Measurements from ENCODE around the gene NAV2. TPM values are rescaled to one million over a fixed set of nuclear protein-coding genes. Genes with fewer than 3 reads are reported as not detected.

Gene NAV2
- total RNA-seq, 1 donor from 2014 or later: 44.8 TPM

DNA sequence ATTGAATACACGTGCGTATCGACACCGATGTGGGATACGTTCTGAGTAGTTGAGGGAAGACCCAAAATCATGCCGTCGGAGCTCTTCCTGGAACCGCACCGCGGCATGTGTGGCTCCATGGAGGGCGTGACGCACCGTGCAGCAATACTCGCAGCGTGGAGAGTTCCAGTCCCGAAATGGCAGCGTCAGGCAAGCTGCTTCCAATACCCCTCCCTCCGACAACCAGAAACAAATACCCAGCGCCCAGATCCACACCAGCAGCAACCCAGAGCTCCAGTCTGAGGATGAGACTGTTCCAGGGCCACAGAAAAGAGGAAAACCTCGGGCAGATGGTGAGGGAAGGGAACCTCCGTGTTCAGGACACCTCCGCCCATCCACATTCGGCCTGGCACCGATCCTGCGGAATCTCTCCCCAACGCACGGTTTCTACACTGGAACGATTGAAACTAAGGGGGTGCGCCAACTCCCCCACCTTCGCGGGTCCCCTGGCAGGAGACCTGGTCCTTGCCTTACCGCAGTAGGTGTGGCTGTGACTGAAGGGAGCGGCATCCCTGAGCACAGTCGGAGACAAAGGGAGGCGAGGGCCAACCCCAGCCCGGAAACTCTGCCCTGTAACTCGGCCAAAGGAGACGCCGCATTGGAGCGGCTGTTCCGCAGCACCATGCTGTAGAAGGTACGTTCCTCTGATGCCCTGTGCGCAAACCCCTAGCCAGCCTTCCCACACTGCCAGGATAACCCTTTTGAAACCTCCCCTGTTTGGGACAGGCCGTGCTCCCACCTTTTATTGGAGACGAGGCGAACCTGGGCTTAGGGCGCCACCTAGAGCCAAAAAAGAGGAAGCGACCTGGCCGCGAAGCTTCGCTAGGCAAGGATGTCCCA is 419.4 kb downstream of the NAV2 start:
- no peak overlapping the region for H3K27ac ChIP-seq
- H3K36me3 ChIP-seq: no peaks in the 10 kb centered on the region
- TF ChIP-seq, protein P1, sequence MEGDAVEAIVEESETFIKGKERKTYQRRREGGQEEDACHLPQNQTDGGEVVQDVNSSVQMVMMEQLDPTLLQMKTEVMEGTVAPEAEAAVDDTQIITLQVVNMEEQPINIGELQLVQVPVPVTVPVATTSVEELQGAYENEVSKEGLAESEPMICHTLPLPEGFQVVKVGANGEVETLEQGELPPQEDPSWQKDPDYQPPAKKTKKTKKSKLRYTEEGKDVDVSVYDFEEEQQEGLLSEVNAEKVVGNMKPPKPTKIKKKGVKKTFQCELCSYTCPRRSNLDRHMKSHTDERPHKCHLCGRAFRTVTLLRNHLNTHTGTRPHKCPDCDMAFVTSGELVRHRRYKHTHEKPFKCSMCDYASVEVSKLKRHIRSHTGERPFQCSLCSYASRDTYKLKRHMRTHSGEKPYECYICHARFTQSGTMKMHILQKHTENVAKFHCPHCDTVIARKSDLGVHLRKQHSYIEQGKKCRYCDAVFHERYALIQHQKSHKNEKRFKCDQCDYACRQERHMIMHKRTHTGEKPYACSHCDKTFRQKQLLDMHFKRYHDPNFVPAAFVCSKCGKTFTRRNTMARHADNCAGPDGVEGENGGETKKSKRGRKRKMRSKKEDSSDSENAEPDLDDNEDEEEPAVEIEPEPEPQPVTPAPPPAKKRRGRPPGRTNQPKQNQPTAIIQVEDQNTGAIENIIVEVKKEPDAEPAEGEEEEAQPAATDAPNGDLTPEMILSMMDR (IDR thresholded peaks at IDR 0.05): peak; percentile 86

DNA sequence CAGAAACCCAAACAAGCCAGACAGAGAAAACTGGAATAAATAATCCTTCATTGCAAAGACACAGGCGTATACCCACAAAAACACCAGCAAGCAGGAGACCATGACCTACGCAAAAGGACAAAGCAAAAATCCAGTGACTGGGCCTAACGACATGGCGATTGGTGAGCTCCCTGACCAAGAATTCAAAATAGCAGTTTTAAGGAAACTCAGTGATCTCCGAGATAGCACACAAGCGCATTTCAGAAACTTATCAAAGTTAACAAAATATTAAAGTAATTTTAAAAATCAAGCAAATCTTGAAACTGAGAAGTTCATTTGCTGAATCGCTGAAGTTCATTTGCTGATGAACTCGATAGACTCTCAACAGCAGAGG is 420.0 kb downstream of the NAV2 start:
- TF ChIP-seq, protein P1 (IDR thresholded peaks at IDR 0.05): no peak
- peaks cover 6% of the 10 kb centered on the region for H3K4me1 ChIP-seq
- H3K36me3 ChIP-seq: no peaks in the 10 kb centered on the region
- ATAC-seq (no peak), DNase-seq (no peak)
- peaks cover 6% of the 10 kb centered on the region for H3K27me3 ChIP-seq
- no peaks in the 10 kb centered on the region for H3K9me3 ChIP-seq
- H3K27ac ChIP-seq: no peak overlapping the region
- H3K4me3 ChIP-seq: peak overlapping the region; percentile 44
- intact Hi-C loops (cut with DNase I): loop anchor here (10.0 kb wide), 1 partner anchor 188 kb away; no protein-coding TSS in a partner anchor

More for the DNA sequence above, 419.4 kb downstream of the NAV2 start:
- intact Hi-C loops (cut with DNase I): loop anchor here (10.0 kb wide), 1 partner anchor 187 kb away; no protein-coding TSS in a partner anchor
- Histone ChIP-seq H3K9me3 (no peaks in the 10 kb centered on the region), H3K27me3 (peaks cover 6% of the 10 kb centered on the region), H3K4me3 (peak overlapping the region; percentile 44), H3K4me1 (peaks cover 6% of the 10 kb centered on the region)
- ATAC-seq (peak; percentile 82), DNase-seq (peak; percentile 71)

DNA sequence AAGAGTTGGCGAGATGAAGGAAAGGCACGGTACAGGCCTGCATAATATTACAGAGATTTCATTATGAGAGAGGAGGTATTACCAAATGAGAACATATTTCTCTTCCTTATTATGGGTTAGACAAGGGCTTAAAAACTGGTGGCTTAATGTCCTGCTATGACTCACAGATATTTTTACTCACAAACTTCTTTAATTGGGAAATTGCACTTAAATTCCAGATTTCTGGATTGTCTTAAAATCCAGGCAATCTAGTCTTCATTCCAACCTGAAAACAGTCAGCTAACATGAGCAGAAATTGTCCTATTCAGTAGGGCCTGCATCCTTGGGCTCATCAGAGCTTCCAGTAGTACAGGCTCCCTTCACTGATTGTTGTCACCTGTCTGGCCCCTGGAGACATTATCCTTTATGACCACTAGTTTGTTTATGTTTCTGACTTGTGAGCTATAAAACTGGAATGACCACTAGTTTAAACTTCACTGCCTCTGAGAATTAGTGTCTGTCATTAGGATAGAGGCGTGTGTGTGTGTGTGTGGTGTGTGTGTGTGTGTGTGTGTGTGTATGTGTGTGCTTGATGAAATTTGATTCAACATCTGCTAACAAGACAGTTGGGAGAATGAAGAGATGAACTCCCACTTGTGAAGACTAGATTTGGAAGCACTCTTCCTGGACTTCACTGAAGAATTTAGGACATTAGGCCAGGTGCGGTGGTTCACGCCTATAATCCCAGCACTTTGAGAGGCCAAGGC is 422.5 kb downstream of the NAV2 start:
- peaks cover 15% of the 10 kb centered on the region for H3K27me3 ChIP-seq
- H3K9me3 ChIP-seq: no peaks in the 10 kb centered on the region
- TF ChIP-seq, protein P1 (IDR thresholded peaks at IDR 0.05): no peak
- H3K4me1 ChIP-seq: peaks cover 6% of the 10 kb centered on the region
- no peak for DNase-seq
- no peaks in the 10 kb centered on the region for H3K36me3 ChIP-seq
- H3K4me3 ChIP-seq: no peak overlapping the region
- H3K27ac ChIP-seq: no peak overlapping the region
- ATAC-seq: no peak
- intact Hi-C loops (cut with DNase I): loop anchor here (10.0 kb wide), 1 partner anchor 190 kb away; no protein-coding TSS in a partner anchor

DNA sequence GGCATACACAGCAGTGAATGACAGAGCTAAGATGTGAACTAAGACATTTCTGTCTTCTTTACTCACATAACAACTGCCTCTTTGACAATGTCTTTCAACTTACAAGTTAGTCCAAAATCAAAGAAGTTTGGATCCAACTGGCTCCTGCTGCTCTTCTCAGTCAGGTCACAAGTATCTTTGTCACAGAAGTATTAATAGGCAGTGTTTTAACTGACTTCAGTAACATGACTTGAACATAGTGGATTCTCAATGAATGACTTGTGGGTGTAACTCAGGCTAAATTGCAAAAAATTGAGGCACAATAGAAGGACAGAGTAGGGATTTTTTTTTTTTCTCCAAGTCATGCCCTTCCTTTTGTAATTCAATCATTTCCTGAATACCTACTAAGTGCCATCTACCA is 425.0 kb downstream of the NAV2 start:
- ATAC-seq (no peak), DNase-seq (no peak)
- Histone ChIP-seq H3K4me3 (no peak overlapping the region), H3K27ac (no peak overlapping the region), H3K27me3 (peaks cover 9% of the 10 kb centered on the region), H3K4me1 (no peaks in the 10 kb centered on the region), H3K9me3 (no peaks in the 10 kb centered on the region), H3K36me3 (no peaks in the 10 kb centered on the region)
- intact Hi-C loops (cut with DNase I): loop anchor here (10.0 kb wide), 1 partner anchor 193 kb away; no protein-coding TSS in a partner anchor
- TF ChIP-seq, protein P1 (IDR thresholded peaks at IDR 0.05): no peak

DNA sequence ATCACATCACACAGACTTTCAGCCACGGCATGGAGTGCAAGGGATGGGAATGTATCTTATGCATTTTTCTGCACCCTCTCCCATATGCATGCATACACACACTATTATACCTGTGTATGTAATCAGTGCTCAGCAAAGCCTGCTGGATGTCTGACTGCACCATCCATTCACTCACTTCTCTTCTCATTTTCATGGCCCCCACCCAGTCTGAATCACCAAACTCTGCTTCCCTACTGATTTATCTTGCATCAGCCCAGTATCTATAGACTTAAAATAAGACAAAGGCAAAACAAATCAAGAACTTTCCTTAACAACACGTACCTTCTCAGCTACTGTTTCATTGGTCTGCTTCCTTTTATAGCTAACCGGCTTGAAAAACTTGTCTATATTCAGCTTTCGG is 426.1 kb downstream of the NAV2 start:
- H3K27me3 ChIP-seq: peaks cover 16% of the 10 kb centered on the region
- H3K4me3 ChIP-seq: no peak overlapping the region
- TF ChIP-seq, protein P1 (IDR thresholded peaks at IDR 0.05): no peak
- H3K4me1 ChIP-seq: no peaks in the 10 kb centered on the region
- H3K9me3 ChIP-seq: no peaks in the 10 kb centered on the region
- DNase-seq (no peak), ATAC-seq (no peak)
- intact Hi-C loops (cut with DNase I): loop anchor here (10.0 kb wide), 1 partner anchor 194 kb away; no protein-coding TSS in a partner anchor
- H3K27ac ChIP-seq: no peak overlapping the region
- no peaks in the 10 kb centered on the region for H3K36me3 ChIP-seq

Measured in upper lobe of right lung (tissue), 1 donor.